ENCODE measurements around the gene PSG4. TPM values are rescaled to one million over a fixed set of nuclear protein-coding genes. Genes with fewer than 3 reads are reported as not detected.
"Not testable (repeated sequence)": the region's sequence is repeated elsewhere in the genome, so short reads cannot be mapped to it uniquely, and the experiment has no call there.

Gene PSG4
- total RNA-seq, 6 experiments from 2014 or later: not detected

GRCh38 chr19:43229315-43229714 is 23.9 kb upstream of the PSG4 start:
- 64% methylated on average over 2 of the region's 2 CpGs for WGBS (ENCODE audit: insufficient coverage, low coverage, low lambda C conversion rate, missing lambda C conversion rate)
- intact Hi-C loops (cut with DNase I): no loop called here
- Histone ChIP-seq H3K9me3 (no peaks in the 10 kb centered on the region), H3K27me3 (no peaks in the 10 kb centered on the region), H3K4me1 (no peaks in the 10 kb centered on the region), H3K4me3 (no peak overlapping the region), H3K36me3 (no peaks in the 10 kb centered on the region), H3K27ac (no peak overlapping the region)
- peak in 1 of 4 donors; percentile 20 for ATAC-seq
- TF ChIP-seq POLR2A (IDR thresholded peaks at IDR 0.05) (no peak), CTCF (IDR thresholded peaks at IDR 0.05) (peak in 2 of 4 donors; percentile 6 to 38)
- DNase-seq: no peak

- H3K4me1 ChIP-seq; H3K36me3 ChIP-seq; H3K27me3 ChIP-seq; intact Hi-C loops (cut with DNase I); H3K4me3 ChIP-seq; DNase-seq; H3K9me3 ChIP-seq; H3K27ac ChIP-seq; ATAC-seq: not testable (repeated sequence)
- 60% methylated on average over 2 of the region's 2 CpGs for WGBS (ENCODE audit: insufficient coverage, low coverage, low lambda C conversion rate, missing lambda C conversion rate)
Measured at GRCh38 chr19:43228730-43229129, 23.3 kb upstream of the PSG4 start.

- H3K4me1 ChIP-seq; H3K4me3 ChIP-seq; H3K36me3 ChIP-seq; H3K27me3 ChIP-seq; H3K27ac ChIP-seq; ATAC-seq; H3K9me3 ChIP-seq; intact Hi-C loops (cut with DNase I); DNase-seq: not testable (repeated sequence)
- WGBS (ENCODE audit: insufficient coverage, low coverage, low lambda C conversion rate, missing lambda C conversion rate): 36% methylated on average over 1 of the region's 1 CpG
Measured at GRCh38 chr19:43226986-43227385, 21.5 kb upstream of the PSG4 start.

GRCh38 chr19:43224855-43225253 is 19.4 kb upstream of the PSG4 start:
- TF ChIP-seq CTCF (IDR thresholded peaks at IDR 0.05) (no peak), POLR2A (IDR thresholded peaks at IDR 0.05) (no peak)
- H3K4me3 ChIP-seq: no peak overlapping the region
- DNase-seq: no peak
- H3K36me3 ChIP-seq: no peaks in the 10 kb centered on the region
- no peaks in the 10 kb centered on the region for H3K9me3 ChIP-seq
- H3K27me3 ChIP-seq: no peaks in the 10 kb centered on the region
- 80% methylated on average over 1 of the region's 2 CpGs for WGBS (ENCODE audit: insufficient coverage, low coverage, low lambda C conversion rate, missing lambda C conversion rate)
- intact Hi-C loops (cut with DNase I): no loop called here
- H3K27ac ChIP-seq: no peak overlapping the region
- no peaks in the 10 kb centered on the region for H3K4me1 ChIP-seq
- no peak for ATAC-seq

GRCh38 chr19:43224201-43224854 is 18.9 kb upstream of the PSG4 start:
- H3K4me1 ChIP-seq; DNase-seq; H3K4me3 ChIP-seq; H3K27me3 ChIP-seq; intact Hi-C loops (cut with DNase I); H3K9me3 ChIP-seq; H3K27ac ChIP-seq; H3K36me3 ChIP-seq: not testable (repeated sequence)
- ATAC-seq: peak in 1 of 4 donors; percentile 47
- WGBS (ENCODE audit: insufficient coverage, low coverage, low lambda C conversion rate, missing lambda C conversion rate): 45% methylated on average over 3 of the region's 5 CpGs

- ATAC-seq; H3K36me3 ChIP-seq; H3K4me1 ChIP-seq; H3K4me3 ChIP-seq; DNase-seq; H3K27ac ChIP-seq; H3K9me3 ChIP-seq; H3K27me3 ChIP-seq; intact Hi-C loops (cut with DNase I): not testable (repeated sequence)
- WGBS (ENCODE audit: insufficient coverage, low coverage, low lambda C conversion rate, missing lambda C conversion rate): 100% methylated on average over 2 of the region's 22 CpGs
Measured at GRCh38 chr19:43221891-43222290, 16.5 kb upstream of the PSG4 start.

GRCh38 chr19:43219136-43219535 is 13.7 kb upstream of the PSG4 start:
- DNase-seq; intact Hi-C loops (cut with DNase I): not testable (repeated sequence)

GRCh38 chr19:43215881-43216280 is 10.4 kb upstream of the PSG4 start:
- DNase-seq; H3K27ac ChIP-seq; intact Hi-C loops (cut with DNase I); ATAC-seq; H3K4me3 ChIP-seq; H3K4me1 ChIP-seq; H3K36me3 ChIP-seq; H3K27me3 ChIP-seq; H3K9me3 ChIP-seq: not testable (repeated sequence)
- 50% methylated on average over 2 of the region's 2 CpGs for WGBS (ENCODE audit: insufficient coverage, low coverage, low lambda C conversion rate, missing lambda C conversion rate)

More at GRCh38 chr19:43219136-43219535, 13.7 kb upstream of the PSG4 start:
- H3K4me3 ChIP-seq, H3K36me3 ChIP-seq, ATAC-seq, H3K9me3 ChIP-seq, H3K27ac ChIP-seq, H3K27me3 ChIP-seq, H3K4me1 ChIP-seq: not testable (repeated sequence)
- 78% methylated on average over 2 of the region's 4 CpGs for WGBS (ENCODE audit: insufficient coverage, low coverage, low lambda C conversion rate, missing lambda C conversion rate)
